ENCODE data around the gene RAPGEFL1. TPM values are rescaled to one million over a fixed set of nuclear protein-coding genes. Genes with fewer than 3 reads are reported as not detected.

The RAPGEFL1 gene
- total and polyA plus RNA-seq, 4 donors, result 0.82 to 3.2 (median 1.4) TPM

DNA sequence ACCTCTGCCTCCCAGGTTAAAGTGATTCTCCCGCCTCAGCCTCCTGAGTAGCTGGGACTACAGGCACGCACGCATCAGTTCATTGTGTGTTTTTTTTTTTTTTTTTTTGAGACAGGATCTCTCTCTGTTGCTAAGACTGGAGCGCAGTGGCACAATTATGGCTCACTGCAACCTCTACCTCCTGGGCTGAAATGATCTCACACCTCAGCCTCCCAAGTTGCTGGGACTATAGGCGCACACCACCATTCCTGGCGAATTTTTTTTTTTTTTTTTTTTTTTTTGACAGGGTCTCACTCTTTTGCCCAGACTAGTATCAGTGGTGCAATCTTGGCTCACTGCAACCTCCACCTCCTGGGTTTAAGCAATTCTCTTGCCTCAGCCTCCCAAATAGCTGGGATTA lies 17.8 kb upstream of the RAPGEFL1 start:
- TF ChIP-seq TAF1 (conservative IDR thresholded peaks at IDR 0.05) (no peak), NR2F2 (IDR thresholded peaks at IDR 0.05) (no peak), JUND (IDR thresholded peaks at IDR 0.05) (no peak), HNF4A (conservative IDR thresholded peaks at IDR 0.05) (no peak)
- TF ChIP-seq, protein P1, sequence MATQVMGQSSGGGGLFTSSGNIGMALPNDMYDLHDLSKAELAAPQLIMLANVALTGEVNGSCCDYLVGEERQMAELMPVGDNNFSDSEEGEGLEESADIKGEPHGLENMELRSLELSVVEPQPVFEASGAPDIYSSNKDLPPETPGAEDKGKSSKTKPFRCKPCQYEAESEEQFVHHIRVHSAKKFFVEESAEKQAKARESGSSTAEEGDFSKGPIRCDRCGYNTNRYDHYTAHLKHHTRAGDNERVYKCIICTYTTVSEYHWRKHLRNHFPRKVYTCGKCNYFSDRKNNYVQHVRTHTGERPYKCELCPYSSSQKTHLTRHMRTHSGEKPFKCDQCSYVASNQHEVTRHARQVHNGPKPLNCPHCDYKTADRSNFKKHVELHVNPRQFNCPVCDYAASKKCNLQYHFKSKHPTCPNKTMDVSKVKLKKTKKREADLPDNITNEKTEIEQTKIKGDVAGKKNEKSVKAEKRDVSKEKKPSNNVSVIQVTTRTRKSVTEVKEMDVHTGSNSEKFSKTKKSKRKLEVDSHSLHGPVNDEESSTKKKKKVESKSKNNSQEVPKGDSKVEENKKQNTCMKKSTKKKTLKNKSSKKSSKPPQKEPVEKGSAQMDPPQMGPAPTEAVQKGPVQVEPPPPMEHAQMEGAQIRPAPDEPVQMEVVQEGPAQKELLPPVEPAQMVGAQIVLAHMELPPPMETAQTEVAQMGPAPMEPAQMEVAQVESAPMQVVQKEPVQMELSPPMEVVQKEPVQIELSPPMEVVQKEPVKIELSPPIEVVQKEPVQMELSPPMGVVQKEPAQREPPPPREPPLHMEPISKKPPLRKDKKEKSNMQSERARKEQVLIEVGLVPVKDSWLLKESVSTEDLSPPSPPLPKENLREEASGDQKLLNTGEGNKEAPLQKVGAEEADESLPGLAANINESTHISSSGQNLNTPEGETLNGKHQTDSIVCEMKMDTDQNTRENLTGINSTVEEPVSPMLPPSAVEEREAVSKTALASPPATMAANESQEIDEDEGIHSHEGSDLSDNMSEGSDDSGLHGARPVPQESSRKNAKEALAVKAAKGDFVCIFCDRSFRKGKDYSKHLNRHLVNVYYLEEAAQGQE (IDR thresholded peaks at IDR 0.05), result no peak
- TF ChIP-seq, protein P2, sequence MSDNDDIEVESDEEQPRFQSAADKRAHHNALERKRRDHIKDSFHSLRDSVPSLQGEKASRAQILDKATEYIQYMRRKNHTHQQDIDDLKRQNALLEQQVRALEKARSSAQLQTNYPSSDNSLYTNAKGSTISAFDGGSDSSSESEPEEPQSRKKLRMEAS (IDR thresholded peaks at IDR 0.05), result no peak
- Histone ChIP-seq H3K4me1 (ENCODE audit: control insufficient read depth in 4 of 4, insufficient read depth in 4 of 4, low read length in 3 of 4) (peaks cover 0 to 6% (median 2%) of the 10 kb centered on the region in 4 donors), H3K9me3 (ENCODE audit: control insufficient read depth in 4 of 4, low read length in 3 of 4) (no peaks in the 10 kb centered on the region), H3K36me3 (ENCODE audit: control insufficient read depth in 4 of 4, insufficient read depth in 3 of 4, low read depth in 1 of 4, low read length in 3 of 4) (peaks cover 4 to 26% (median 23%) of the 10 kb centered on the region in 4 donors), H3K9ac (ENCODE audit: low read depth in 1 of 2, low read length in 2 of 2) (no peak overlapping the region), H3K4me3 (ENCODE audit: low read depth in 1 of 3, low read length in 3 of 3) (no peak overlapping the region), H3K27me3 (ENCODE audit: control insufficient read depth in 4 of 4, insufficient read depth in 4 of 4, low read length in 3 of 4) (no peaks in the 10 kb centered on the region), H3K27ac (ENCODE audit: low read depth in 1 of 2, low read length in 2 of 2) (no peak overlapping the region)
- WGBS, result 96% methylated on average over 6 of the region's 6 CpGs
- no peak for DNase-seq (ENCODE audit: low spot score)

DNA sequence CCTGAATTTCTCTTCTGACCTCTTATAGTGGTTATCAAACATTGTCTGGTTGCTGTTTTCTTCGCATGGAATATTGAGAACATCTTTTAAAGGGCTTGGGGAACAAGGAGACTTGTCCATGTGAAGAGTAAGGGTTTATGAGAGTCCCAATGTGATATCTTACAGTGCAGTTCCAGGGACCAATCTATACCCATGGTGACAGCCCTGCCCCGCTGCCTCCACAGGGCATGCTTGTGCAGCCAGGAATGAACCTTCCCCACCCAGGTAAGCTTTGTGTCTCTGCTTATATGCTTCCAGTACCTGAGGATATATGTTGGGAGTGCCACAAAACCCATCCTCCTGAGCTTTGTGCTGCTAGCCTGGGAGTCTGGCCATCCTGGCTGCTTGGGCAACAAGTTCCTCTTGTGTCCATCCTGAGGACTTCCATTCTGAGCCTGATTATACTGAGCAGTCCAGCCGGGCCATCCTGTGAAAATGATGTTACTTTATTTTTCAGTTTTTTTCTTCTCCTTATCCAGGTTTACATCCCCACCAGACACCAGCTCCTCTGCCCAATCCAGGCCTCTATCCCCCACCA lies 9.5 kb upstream of the RAPGEFL1 start:
- Histone ChIP-seq H3K9ac (ENCODE audit: low read depth in 1 of 2, low read length in 2 of 2) (no peak overlapping the region), H3K27ac (ENCODE audit: low read depth in 1 of 2, low read length in 2 of 2) (no peak overlapping the region)
- WGBS, result 95% methylated on average over 3 of the region's 3 CpGs

DNA sequence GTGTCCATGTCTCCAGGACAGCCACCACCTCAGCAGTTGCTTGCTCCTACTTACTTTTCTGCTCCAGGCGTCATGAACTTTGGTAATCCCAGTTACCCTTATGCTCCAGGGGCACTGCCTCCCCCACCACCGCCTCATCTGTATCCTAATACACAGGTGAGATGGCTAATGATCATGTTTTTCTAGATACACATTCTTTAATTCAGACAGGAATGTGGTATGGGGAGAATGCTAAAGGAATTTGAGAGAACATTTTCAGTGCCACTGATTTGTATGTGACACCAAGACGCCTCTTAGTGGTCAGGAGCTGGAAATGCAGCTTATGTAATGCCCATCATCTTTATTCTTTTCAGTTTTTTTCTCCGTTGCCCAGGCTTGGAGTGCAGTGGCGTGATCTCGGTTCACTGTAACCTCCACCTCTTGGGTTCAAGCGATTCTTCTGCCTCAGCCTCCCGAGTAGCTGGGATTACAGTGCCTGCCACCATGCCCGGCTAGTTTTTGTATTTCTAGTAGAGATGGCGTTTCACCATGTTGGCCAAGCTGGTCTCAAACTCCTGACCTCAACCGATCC lies 8.9 kb upstream of the RAPGEFL1 start:
- Histone ChIP-seq H3K9me3 (ENCODE audit: control insufficient read depth in 4 of 4, low read length in 3 of 4) (no peaks in the 10 kb centered on the region), H3K4me3 (ENCODE audit: low read depth in 1 of 3, low read length in 3 of 3) (no peak overlapping the region), H3K36me3 (ENCODE audit: control insufficient read depth in 4 of 4, insufficient read depth in 3 of 4, low read depth in 1 of 4, low read length in 3 of 4) (peaks cover 8 to 52% (median 50%) of the 10 kb centered on the region in 4 donors), H3K9ac (ENCODE audit: low read depth in 1 of 2, low read length in 2 of 2) (no peak overlapping the region), H3K27ac (ENCODE audit: low read depth in 1 of 2, low read length in 2 of 2) (no peak overlapping the region), H3K4me1 (ENCODE audit: control insufficient read depth in 4 of 4, insufficient read depth in 4 of 4, low read length in 3 of 4) (peaks cover 0 to 12% (median 7%) of the 10 kb centered on the region in 4 donors), H3K27me3 (ENCODE audit: control insufficient read depth in 4 of 4, insufficient read depth in 4 of 4, low read length in 3 of 4) (no peaks in the 10 kb centered on the region)
- 35% methylated on average over 11 of the region's 11 CpGs for WGBS
- no peak for DNase-seq (ENCODE audit: low spot score)
- no peak for TF ChIP-seq SP1 (IDR thresholded peaks at IDR 0.05)
- TF ChIP-seq, protein P3, sequence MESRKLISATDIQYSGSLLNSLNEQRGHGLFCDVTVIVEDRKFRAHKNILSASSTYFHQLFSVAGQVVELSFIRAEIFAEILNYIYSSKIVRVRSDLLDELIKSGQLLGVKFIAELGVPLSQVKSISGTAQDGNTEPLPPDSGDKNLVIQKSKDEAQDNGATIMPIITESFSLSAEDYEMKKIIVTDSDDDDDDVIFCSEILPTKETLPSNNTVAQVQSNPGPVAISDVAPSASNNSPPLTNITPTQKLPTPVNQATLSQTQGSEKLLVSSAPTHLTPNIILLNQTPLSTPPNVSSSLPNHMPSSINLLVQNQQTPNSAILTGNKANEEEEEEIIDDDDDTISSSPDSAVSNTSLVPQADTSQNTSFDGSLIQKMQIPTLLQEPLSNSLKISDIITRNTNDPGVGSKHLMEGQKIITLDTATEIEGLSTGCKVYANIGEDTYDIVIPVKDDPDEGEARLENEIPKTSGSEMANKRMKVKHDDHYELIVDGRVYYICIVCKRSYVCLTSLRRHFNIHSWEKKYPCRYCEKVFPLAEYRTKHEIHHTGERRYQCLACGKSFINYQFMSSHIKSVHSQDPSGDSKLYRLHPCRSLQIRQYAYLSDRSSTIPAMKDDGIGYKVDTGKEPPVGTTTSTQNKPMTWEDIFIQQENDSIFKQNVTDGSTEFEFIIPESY (IDR thresholded peaks at IDR 0.05), result no peak
- TF ChIP-seq TAF1 (conservative IDR thresholded peaks at IDR 0.05), result no peak
- TF ChIP-seq, protein P2 (IDR thresholded peaks at IDR 0.05), result no peak
- TF ChIP-seq RAD21 (IDR thresholded peaks at IDR 0.05), result peak; percentile 91 to 95
- TF ChIP-seq, protein P1 (IDR thresholded peaks at IDR 0.05), result no peak
- TF ChIP-seq NR2F2 (IDR thresholded peaks at IDR 0.05), result no peak
- TF ChIP-seq, protein P4, sequence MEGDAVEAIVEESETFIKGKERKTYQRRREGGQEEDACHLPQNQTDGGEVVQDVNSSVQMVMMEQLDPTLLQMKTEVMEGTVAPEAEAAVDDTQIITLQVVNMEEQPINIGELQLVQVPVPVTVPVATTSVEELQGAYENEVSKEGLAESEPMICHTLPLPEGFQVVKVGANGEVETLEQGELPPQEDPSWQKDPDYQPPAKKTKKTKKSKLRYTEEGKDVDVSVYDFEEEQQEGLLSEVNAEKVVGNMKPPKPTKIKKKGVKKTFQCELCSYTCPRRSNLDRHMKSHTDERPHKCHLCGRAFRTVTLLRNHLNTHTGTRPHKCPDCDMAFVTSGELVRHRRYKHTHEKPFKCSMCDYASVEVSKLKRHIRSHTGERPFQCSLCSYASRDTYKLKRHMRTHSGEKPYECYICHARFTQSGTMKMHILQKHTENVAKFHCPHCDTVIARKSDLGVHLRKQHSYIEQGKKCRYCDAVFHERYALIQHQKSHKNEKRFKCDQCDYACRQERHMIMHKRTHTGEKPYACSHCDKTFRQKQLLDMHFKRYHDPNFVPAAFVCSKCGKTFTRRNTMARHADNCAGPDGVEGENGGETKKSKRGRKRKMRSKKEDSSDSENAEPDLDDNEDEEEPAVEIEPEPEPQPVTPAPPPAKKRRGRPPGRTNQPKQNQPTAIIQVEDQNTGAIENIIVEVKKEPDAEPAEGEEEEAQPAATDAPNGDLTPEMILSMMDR (IDR thresholded peaks at IDR 0.05; ENCODE audit: low read depth, low read length, missing input control), result peak; percentile 82
- peak in 1 of 2 donors; percentile 22 for TF ChIP-seq RXRA (IDR thresholded peaks at IDR 0.05)
- TF ChIP-seq FOXA1 (IDR thresholded peaks at IDR 0.05), result no peak
- TF ChIP-seq, protein P5, sequence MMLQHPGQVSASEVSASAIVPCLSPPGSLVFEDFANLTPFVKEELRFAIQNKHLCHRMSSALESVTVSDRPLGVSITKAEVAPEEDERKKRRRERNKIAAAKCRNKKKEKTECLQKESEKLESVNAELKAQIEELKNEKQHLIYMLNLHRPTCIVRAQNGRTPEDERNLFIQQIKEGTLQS (IDR thresholded peaks at IDR 0.05), result no peak
- no peak for TF ChIP-seq HNF4A (conservative IDR thresholded peaks at IDR 0.05)

More for the DNA sequence above, 9.5 kb upstream of the RAPGEFL1 start:
- peaks cover 0 to 8% (median 2%) of the 10 kb centered on the region in 4 donors for H3K4me1 ChIP-seq (ENCODE audit: control insufficient read depth in 4 of 4, insufficient read depth in 4 of 4, low read length in 3 of 4)
- no peak for DNase-seq (ENCODE audit: low spot score)
- TF ChIP-seq FOXA2 (IDR thresholded peaks at IDR 0.05), result no peak
- no peak for TF ChIP-seq HNF4G (IDR thresholded peaks at IDR 0.05)
- TF ChIP-seq JUND (IDR thresholded peaks at IDR 0.05), result no peak
- no peak for TF ChIP-seq TAF1 (conservative IDR thresholded peaks at IDR 0.05)
- H3K36me3 ChIP-seq (ENCODE audit: control insufficient read depth in 4 of 4, insufficient read depth in 3 of 4, low read depth in 1 of 4, low read length in 3 of 4), result peaks cover 10 to 57% (median 53%) of the 10 kb centered on the region in 4 donors
- H3K9me3 ChIP-seq (ENCODE audit: control insufficient read depth in 4 of 4, low read length in 3 of 4), result no peaks in the 10 kb centered on the region
- no peaks in the 10 kb centered on the region for H3K27me3 ChIP-seq (ENCODE audit: control insufficient read depth in 4 of 4, insufficient read depth in 4 of 4, low read length in 3 of 4)
- H3K4me3 ChIP-seq (ENCODE audit: low read depth in 1 of 3, low read length in 3 of 3), result no peak overlapping the region

Data from liver (tissue), 9 donors.